Inflammatory macrophage treated with lipopolysaccharide for 1 hour (primary cell): Measurements from ENCODE around the gene TBATA.
"Not testable (repeated sequence)": the region's sequence is repeated elsewhere in the genome, so short reads cannot be mapped to it uniquely, and the experiment has no call there.

Experiments used
- DNase-seq, 2 donors: peaks; one replicate each; pipeline ENCODE4 v3.0.0-alpha.2; 2020 to 2022

The TBATA gene

DNA sequence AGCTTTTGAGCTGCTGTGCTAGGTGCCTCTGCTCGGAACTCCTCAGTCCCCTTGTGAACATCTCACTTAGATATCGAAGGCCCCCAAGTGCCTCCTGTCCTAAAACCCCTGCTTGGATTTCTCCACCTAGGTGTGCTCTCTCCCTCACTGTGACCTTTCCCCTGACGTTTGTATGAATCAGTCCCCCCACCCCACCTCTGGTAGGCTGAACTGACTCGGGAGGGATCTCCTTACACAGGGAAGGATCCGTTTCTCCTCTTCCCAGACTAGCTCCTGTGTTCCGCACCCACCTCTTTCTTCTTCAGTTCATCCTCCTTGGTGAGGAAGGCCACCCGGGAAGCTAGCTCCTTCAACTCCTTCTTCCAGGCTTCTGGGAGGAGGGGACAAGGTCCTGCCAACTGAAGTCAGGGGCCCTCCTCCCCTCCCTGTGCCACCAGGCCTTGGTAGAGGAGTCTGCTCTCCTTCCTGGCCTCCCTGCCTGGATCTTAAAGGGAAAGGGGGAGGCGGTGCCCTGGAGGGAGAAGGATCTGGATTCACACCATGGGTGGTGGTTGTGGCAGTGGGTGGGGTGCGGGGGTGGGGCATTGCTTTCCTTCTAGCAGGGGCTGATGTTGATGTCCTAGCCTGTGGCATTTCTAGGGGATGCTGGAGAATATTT, 6.8 kb downstream of the TBATA start:
- no peak for DNase-seq

- no peak for DNase-seq
Measured at GRCh38 chr10:70777063-70777875, 7.9 kb downstream of the TBATA start.

GRCh38 chr10:70776455-70777005, 8.6 kb downstream of the TBATA start:
- no peak for DNase-seq

DNA sequence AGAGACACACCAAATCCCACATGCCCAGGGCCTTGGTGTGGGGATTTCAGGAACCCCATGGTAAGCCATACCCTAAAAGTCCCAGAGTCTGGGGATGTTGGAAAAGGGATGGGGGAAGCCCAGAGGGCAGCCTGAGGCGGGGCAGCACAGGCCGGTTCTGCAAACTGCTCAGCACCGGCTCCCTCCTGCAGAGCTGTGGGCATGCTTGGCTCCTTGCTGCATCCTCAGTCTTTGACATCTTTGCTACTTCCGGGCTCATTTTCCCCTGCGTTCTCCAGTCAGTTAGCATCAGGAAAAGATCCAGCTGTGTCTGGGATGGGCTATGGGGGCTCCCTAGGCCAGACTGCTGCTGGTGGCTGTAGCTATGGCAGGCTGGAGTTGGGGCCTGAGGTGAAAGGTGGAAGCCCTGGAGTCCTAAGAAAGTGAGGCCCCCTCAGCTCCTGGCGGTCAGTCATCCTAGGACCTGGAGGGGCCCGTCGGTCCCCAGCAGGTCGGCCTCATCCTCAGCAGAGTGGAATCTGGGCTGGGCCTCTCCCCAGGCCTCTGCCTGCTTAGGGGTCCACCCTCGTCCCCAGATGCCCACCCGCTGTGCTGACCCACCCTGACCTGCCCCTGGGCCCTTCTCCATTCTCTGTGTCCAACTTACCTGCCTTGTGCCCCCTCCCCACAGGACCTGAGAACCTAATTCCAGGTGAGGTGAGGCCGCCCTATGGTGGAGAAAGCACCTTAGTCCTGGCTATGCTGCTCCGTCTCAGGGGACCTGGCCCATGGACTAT, 9.3 kb downstream of the TBATA start:
- peak in 1 of 2 donors; percentile 28 for DNase-seq

DNA sequence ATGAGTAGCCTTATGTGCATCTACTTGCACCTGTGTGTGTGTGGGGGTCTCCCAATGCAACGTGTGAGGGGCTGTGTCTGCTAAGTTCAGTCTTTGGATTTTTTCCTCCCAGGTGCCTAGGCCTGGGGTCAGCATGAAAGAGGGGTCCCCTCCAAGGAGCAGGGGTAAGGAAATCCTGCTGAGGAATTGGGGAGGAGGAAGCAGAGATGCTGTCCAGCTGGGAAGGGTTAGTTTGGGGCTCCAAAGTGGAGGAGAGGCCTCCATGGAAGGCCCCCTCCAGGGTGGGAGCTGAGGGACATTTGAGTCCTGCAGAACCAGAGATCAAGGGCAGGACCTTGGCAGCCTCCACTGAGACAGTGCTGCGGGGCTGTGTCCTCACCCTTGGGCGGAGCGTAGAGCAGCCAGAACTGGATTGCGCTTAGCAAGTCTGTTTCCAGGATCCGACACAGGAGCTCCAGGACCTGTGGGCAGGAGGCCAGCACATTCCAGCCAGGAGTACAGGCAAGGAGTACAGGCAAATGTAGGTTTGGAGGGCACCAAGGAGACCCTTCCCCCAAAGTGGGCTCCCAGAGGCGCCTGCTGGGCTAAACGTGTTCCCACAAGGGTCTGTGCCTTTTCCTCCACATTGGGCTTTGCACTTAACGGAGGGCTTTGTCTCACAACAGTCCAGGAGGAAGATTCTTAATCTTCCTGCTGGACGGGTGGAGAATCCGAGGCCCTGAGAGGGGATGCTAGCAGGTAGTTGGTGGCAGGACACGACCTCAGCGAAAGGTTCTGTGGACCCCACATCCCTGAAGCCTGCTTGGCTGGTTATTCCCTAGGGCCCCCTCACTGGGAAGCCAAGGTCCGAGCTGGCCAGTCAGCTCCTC, 10.1 kb downstream of the TBATA start:
- DNase-seq: no peak

DNA sequence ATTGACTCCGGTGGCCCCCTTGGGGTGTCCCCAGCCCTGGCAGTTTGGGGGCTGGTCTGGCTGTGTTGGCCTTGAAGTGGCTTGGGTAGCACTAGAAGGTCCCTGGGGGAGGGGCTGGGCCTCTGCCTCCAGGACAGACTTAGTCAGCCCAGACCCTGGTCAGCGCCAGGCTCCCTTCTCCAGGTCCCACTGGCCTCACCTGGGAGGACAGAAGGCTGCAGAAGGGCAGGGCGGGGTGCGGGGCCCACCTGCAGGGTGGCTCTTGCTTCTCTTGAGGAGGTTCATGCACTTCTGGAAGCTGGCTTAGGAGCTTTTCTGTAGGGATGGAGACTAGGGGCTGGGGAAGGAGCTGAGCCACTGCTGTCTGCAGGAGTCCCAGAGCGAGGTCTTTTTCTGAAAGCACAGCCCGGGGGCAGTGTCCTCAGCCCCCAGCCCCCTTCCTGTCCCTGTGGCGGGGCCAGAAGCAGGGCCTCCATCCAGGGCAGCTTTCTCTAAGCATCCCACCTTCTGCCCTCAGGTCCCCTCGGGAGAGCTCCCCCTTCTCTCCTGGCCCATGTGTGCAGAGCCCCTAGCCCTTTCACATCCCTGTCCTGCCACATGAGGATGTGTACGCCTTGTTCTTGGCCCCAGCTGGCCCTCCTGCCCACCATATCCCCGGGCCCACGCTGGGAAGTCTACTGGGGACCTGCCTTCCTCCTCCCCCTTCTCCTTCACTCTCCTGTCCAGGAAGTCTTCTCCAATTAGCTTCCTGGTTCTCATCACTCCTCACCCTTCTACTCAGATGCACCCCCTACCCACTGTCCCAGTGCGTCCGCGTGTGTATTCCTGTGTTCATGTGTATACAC, 11.0 kb downstream of the TBATA start:
- no peak for DNase-seq

DNA sequence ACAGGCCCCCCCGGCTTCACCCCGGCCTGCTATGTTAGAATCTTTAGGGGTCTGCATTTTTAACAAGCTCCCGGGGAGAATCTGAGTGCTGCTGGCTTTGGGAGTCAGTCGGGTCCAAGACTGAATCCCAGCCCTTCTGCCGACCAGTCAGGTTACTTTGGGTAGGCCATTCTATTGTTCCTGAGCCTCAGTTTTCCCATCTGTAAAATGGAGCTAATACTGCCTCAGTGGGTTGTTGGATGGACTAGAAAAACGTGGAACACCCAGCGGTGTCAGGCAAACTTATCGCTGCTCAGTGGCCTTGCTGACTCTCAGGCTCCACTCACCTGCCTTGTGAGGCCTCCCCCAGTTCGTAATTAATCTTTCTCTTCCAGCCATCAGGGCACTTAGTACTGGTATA, 11.7 kb downstream of the TBATA start:
- no peak for DNase-seq

DNA sequence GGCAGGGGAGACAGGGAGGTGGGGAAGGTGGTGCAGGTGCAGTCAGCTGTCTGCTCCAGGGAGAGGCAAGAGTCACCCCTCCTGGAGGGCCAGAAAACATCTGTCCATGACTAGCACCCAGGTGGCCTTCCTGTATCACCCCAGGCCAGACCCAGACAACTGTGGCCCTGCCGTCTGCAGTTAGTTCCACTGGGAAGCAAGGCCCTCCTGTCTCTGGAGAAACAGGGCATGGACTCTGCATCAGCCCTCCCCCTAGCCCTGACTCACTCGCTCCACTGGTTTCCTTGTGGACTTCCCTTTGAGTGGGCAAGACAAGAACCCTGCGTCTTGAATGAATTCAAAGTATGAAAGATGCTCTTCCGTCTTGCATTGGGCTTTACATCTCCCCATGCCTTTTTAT, 12.6 kb downstream of the TBATA start:
- peak; percentile 36 to 45 for DNase-seq

DNA sequence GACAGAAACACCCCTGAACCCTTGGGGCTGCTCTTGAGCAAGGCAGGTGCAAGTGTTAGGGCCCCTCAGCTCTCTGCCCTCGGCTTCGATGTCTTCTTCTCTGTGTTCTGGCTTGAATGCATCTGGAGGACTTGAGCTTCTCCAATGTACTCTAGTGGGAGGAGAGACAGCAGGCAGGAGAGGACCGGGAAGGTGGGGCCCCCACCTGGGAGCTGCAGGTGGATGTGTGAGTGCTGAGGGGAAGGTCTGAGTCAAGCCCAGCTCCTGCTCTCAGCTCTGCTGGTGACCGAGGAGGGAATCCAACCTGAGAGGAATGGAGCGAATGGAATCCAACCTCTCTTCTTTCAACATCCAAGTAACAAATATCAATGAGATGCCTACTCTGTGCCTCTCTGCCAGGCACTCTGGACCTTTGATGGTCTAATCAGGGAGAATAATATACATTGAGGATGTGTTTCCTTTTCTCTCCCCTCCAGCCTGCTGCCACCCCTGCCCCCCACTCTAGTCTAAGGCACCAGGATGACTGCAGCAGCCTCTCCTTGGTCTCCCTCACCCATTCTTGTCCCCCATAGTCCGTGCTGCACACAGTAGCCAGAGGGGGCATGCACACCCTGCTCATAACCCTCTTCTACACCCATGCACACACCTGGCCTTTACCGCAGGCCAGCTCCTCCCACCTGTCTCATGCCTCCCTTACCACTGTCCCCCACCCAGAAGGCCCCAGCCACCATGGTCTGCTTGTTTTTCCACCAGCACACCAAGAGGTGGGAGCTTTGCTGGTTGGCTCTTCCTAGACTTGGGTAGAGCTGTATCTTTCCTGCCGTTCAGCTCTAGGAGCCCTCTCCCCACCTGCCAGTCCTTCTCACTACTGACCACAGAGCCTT, 13.6 kb downstream of the TBATA start:
- no peak for DNase-seq

GRCh38 chr10:70770516-70770915, 14.7 kb downstream of the TBATA start:
- not testable (repeated sequence) for DNase-seq

- DNase-seq: no peak
Measured at GRCh38 chr10:70770001-70770400, 15.2 kb downstream of the TBATA start.

DNA sequence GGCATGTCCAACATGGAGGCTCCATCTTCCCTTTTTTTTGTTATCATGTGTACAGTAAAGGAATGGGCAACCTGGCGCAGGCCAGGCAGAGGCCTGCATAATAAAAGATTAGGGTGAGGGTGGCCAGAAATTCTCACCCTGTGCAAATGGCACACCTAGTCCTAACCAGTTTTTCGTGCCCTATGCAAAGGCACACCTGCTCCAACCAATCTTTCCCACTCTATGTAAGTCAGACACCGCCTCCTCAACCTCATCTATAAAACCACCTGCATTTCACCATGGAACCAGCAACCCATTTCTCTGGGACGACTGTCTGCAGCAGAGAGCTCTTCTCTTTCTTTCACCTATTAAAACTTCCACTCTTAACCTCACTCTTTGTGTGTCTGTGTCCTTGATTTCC, 16.1 kb downstream of the TBATA start:
- DNase-seq: no peak

- not testable (repeated sequence) for DNase-seq
Measured at GRCh38 chr10:70768026-70768685, 17.0 kb downstream of the TBATA start.

GRCh38 chr10:70765794-70766594, 19.2 kb downstream of the TBATA start:
- no peak for DNase-seq

DNA sequence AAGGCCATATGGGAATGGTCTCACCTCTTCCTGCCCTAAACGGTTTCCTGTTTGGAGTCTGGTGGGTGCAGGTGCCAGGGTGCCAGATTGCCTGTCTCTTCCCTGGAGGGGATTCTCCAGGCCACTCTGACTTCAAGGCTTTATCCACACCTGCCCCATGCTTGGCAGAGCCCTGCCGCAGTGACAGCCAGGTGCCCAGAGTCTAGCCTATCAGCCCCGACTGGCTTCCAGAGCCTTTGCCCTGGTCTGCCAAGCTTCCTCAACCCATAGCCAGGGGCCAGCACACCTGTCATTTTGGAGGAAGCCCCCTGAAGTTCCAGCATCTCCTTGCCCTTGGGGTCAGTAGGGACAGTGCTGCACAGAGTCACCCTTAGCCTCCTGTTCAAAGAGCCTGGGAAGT, 21.6 kb downstream of the TBATA start:
- DNase-seq: no peak

- DNase-seq: peak in 1 of 2 donors; percentile 8
Measured at GRCh38 chr10:70762441-70763175, 22.6 kb downstream of the TBATA start.

DNA sequence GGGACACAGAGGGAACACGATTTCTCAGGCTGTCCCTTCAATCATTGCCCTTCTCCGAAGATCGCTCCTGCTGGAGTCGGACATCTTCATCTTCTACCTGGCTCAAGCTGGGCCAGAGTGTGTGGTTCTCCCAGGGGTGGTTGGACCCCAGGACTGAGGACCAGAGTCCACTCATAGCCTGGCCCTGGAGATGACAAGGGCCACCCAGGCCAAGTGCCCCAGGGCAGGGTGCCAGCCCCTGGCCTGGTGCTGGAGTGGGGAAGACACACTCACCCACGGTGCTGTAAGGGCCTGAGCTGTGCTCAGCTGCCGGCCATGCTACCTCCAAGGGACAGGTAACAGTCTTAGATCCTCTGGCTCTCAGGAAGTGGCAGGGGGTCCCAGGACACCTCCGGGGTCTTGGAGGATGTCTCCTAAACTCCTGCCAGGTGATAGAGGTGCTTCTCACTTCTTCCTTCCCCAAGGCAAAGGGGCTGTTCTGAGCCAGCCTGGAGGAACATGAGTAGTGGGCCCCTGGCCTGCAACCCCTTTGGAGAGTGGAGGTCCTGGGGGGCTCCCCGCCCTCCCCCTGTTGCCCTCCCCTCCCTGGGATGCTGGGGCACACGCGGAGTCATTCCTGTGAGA, 23.3 kb downstream of the TBATA start:
- no peak for DNase-seq
